Neural progenitor cell (in vitro differentiated cells): ENCODE results near the gene JADE1. TPM values are rescaled to one million over a fixed set of nuclear protein-coding genes. Genes with fewer than 3 reads are reported as not detected.

Source experiments
- DNase-seq: peaks from one replicate; pipeline ENCODE4 v3.0.0-alpha.2; 2016; ENCODE audit warnings: low spot score
- H2AFZ ChIP-seq: fragments of 200-600 bp; sonication (generic); replicated peaks from 2 replicates; pipeline ENCODE4 v1.6.1; 2016; ENCODE audit warnings: antibody characterized with exemption
- H3F3A ChIP-seq: fragments of 200-600 bp; sonication (generic); 2 replicates; pipeline ENCODE4 v1.6.1; 2016; ENCODE audit warnings: antibody characterized with exemption, low read depth
- H3K27ac ChIP-seq: fragments of 200-600 bp; sonication (generic); 2 replicates; pipeline ENCODE4 v1.5.1; 2016; ENCODE audit warnings: mild to moderate bottlenecking
- H3K27me3 ChIP-seq: fragments of 200-600 bp; sonication (generic); 2 replicates; pipeline ENCODE4 v1.6.1; 2016; ENCODE audit warnings: mild to moderate bottlenecking, moderate library complexity
- H3K36me3 ChIP-seq: fragments of 200-600 bp; sonication (generic); 2 replicates; pipeline ENCODE4 v1.5.1; 2016
- H3K4me1 ChIP-seq: fragments of 200-600 bp; sonication (generic); 2 replicates; pipeline ENCODE4 v1.6.1; 2016; ENCODE audit warnings: mixed run types
- H3K4me2 ChIP-seq: fragments of 200-600 bp; sonication (generic); 2 replicates; pipeline ENCODE4 v1.6.1; 2016
- H3K4me3 ChIP-seq: fragments of 200-600 bp; sonication (generic); 2 replicates; pipeline ENCODE4 v1.5.1; 2016
- H3K79me2 ChIP-seq: fragments of 200-600 bp; sonication (generic); 2 replicates; pipeline ENCODE4 v1.6.1; 2016; ENCODE audit warnings: low read depth
- H3K9ac ChIP-seq: fragments of 200-600 bp; sonication (generic); 2 replicates; pipeline ENCODE4 v1.6.1; 2016
- H3K9me3 ChIP-seq: fragments of 200-600 bp; sonication (generic); 2 replicates; pipeline ENCODE4 v1.5.1; 2016; ENCODE audit warnings: low read depth
- H4K20me1 ChIP-seq: fragments of 200-600 bp; sonication (generic); 2 replicates; pipeline ENCODE4 v1.6.1; 2016; ENCODE audit warnings: low read depth
- H3K27ac Mint-ChIP-seq: 3 replicates; pipeline ENCODE4 v1.8.0; 2021; ENCODE audit warnings: mixed read lengths
- H3K27me3 Mint-ChIP-seq: 2 replicates; pipeline ENCODE4 v1.8.0; 2022; ENCODE audit warnings: low read depth, mild to moderate bottlenecking, inconsistent platforms, moderate library complexity, mixed read lengths; ENCODE audit not compliant: insufficient read depth
- H3K36me3 Mint-ChIP-seq: 3 replicates; pipeline ENCODE4 v1.8.0; 2021; ENCODE audit warnings: mixed read lengths
- H3K4me1 Mint-ChIP-seq: 3 replicates; pipeline ENCODE4 v1.8.0; 2021; ENCODE audit warnings: mixed read lengths
- H3K4me3 Mint-ChIP-seq: 3 replicates; pipeline ENCODE4 v1.8.0; 2021; ENCODE audit warnings: mild to moderate bottlenecking, moderate library complexity, mixed read lengths
- H3K9me3 Mint-ChIP-seq: 3 replicates; pipeline ENCODE4 v1.8.0; 2020; ENCODE audit warnings: mixed read lengths
- EZH2 ChIP-seq: fragments of 200-600 bp; sonication (generic); IDR thresholded peaks from 2 replicates; pipeline ENCODE4 v1.6.1; 2017; ENCODE audit warnings: antibody characterized with exemption, mild to moderate bottlenecking, moderate library complexity
- EZH2phosphoT487 ChIP-seq: fragments of 200-600 bp; sonication (generic); IDR thresholded peaks from 2 replicates; pipeline ENCODE4 v1.6.1; 2017; ENCODE audit warnings: antibody characterized with exemption
- total RNA-seq: library from RNA; depleted of rRNA; stranded (reverse); fragments of >200 nt; gene quantifications from 2 replicates; pipeline ENCODE4 v1.2.3, GENCODE V29; 2015; ENCODE audit warnings: low replicate concordance
- TF ChIP-seq, protein P1 (sequence below): fragments of 200-600 bp; sonication (generic); IDR thresholded peaks from 2 replicates; pipeline ENCODE4 v1.5.1; 2017; ENCODE audit warnings: antibody characterized with exemption, mild to moderate bottlenecking

JADE1 gene
- total RNA-seq, 1 donor from 2014 or later, result 55.9 TPM

DNA sequence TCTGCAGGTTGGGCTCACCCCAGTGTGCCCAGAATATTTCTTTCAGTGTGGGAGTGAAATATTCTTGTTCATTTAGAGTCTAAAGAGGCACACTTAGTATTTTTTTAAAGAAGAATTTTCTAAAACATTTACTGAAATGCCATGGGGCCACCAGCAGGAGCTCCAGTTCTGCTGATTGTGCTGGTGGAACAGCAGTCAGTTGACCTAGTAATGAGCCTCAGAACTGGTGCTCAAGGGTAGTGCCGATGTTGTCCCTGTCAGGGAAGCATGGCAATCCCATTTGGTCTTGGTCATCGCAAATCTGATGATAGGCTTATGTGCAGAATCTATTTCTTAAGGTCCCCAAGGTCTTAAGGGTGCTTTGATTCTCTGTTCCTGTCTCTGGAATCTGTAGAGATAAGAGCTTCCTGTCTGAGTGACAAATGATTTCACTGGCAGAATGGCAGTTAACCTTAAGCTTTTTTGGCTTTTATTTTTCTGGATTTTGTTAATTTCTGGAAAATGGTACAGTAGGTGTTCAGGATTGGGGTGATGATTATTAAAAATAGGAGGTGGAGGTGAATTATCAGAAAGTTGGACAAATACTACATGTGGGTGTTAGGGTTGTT is 31.3 kb downstream of the JADE1 start:
- Histone ChIP-seq H3K9me3 (no peaks in the 10 kb centered on the region), H2AFZ (no peak overlapping the region), H3K36me3 (no peaks in the 10 kb centered on the region), H3K4me3 (no peak overlapping the region), H3K27ac (no peak overlapping the region), H3F3A (no peaks in the 10 kb centered on the region), H3K9ac (no peak overlapping the region), H3K4me1 (peaks cover 15% of the 10 kb centered on the region), H4K20me1 (peaks cover 98% of the 10 kb centered on the region), H3K4me2 (no peak overlapping the region), H3K27me3 (no peaks in the 10 kb centered on the region), H3K79me2 (peaks cover 100% of the 10 kb centered on the region)
- Mint-ChIP-seq H3K27me3 (no peaks in the 10 kb centered on the region), H3K36me3 (peaks cover 48% of the 10 kb centered on the region), H3K9me3 (no peaks in the 10 kb centered on the region), H3K4me3 (no peak overlapping the region), H3K27ac (no peak overlapping the region), H3K4me1 (no peaks in the 10 kb centered on the region)
- no peak for DNase-seq
- TF ChIP-seq, protein P1, sequence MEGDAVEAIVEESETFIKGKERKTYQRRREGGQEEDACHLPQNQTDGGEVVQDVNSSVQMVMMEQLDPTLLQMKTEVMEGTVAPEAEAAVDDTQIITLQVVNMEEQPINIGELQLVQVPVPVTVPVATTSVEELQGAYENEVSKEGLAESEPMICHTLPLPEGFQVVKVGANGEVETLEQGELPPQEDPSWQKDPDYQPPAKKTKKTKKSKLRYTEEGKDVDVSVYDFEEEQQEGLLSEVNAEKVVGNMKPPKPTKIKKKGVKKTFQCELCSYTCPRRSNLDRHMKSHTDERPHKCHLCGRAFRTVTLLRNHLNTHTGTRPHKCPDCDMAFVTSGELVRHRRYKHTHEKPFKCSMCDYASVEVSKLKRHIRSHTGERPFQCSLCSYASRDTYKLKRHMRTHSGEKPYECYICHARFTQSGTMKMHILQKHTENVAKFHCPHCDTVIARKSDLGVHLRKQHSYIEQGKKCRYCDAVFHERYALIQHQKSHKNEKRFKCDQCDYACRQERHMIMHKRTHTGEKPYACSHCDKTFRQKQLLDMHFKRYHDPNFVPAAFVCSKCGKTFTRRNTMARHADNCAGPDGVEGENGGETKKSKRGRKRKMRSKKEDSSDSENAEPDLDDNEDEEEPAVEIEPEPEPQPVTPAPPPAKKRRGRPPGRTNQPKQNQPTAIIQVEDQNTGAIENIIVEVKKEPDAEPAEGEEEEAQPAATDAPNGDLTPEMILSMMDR, result no peak
- TF ChIP-seq EZH2 (no peak), EZH2phosphoT487 (no peak)

DNA sequence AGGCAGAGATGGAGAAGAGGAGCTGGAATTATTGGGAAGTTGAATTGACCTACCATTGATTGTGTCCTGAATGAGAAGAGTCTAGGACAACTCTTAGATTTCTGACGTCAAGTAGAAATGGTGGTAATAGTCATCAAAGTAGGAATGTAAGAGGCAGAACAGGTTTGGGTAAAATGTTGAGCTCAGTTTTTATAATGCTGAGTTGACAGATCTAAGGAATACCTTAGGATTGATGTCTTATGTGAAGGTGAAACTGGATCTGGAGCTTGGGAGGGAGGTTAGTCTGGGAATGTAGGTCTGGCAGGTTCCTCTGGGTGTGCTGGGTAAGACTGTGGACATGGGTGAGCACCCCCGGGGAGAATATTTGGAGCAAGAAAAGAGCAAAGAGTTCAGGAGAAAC is 31.9 kb downstream of the JADE1 start:
- Histone ChIP-seq H3K79me2 (peaks cover 100% of the 10 kb centered on the region), H2AFZ (no peak overlapping the region), H3K4me2 (no peak overlapping the region), H3K27ac (no peak overlapping the region), H3K9ac (no peak overlapping the region), H3K36me3 (no peaks in the 10 kb centered on the region), H4K20me1 (peaks cover 99% of the 10 kb centered on the region), H3F3A (no peaks in the 10 kb centered on the region), H3K27me3 (no peaks in the 10 kb centered on the region), H3K9me3 (no peaks in the 10 kb centered on the region), H3K4me3 (no peak overlapping the region), H3K4me1 (peaks cover 15% of the 10 kb centered on the region)
- peaks cover 52% of the 10 kb centered on the region for H3K36me3 Mint-ChIP-seq
- H3K27ac Mint-ChIP-seq, result no peak overlapping the region
- H3K9me3 Mint-ChIP-seq, result no peaks in the 10 kb centered on the region
- TF ChIP-seq EZH2phosphoT487 (no peak), EZH2 (no peak)
- TF ChIP-seq, protein P1, result no peak
- H3K4me1 Mint-ChIP-seq, result no peaks in the 10 kb centered on the region
- H3K4me3 Mint-ChIP-seq, result no peak overlapping the region
- H3K27me3 Mint-ChIP-seq, result no peaks in the 10 kb centered on the region
- no peak for DNase-seq

DNA sequence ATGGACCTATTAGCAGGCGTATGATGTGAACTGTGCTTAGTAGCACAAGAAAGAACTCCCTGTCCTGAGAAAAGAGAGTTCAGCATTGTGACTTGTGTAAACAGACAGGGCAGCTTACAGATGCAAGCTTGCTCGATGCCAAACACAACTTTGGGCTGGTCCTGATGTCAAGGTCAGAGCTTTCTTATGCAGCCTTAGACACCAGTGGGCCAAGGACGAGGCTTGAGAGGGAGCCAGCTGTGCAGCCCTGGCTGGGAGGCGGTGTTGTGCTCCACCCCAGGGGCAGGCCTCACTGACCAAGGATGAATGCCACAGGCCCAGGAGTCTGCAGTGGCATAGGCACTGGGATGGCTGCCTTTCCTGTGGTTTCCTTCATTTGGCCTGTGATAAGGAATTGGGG is 35.4 kb downstream of the JADE1 start:
- Histone ChIP-seq H4K20me1 (peaks cover 89% of the 10 kb centered on the region), H2AFZ (no peak overlapping the region), H3K79me2 (peaks cover 96% of the 10 kb centered on the region)

More for the DNA sequence above, 35.4 kb downstream of the JADE1 start:
- peaks cover 67% of the 10 kb centered on the region for H3K36me3 Mint-ChIP-seq
- TF ChIP-seq EZH2phosphoT487, result no peak
- TF ChIP-seq EZH2, result no peak
- TF ChIP-seq, protein P1, result no peak
- H3K27ac ChIP-seq, result no peak overlapping the region
- H3K36me3 ChIP-seq, result no peaks in the 10 kb centered on the region
- no peak overlapping the region for H3K4me2 ChIP-seq
- no peak overlapping the region for H3K9ac ChIP-seq
- H3K9me3 Mint-ChIP-seq, result no peaks in the 10 kb centered on the region
- H3F3A ChIP-seq, result no peaks in the 10 kb centered on the region
- no peaks in the 10 kb centered on the region for H3K9me3 ChIP-seq
- no peaks in the 10 kb centered on the region for H3K27me3 Mint-ChIP-seq
- H3K4me3 Mint-ChIP-seq, result no peak overlapping the region
- H3K27ac Mint-ChIP-seq, result no peak overlapping the region
- peaks cover 9% of the 10 kb centered on the region for H3K4me1 Mint-ChIP-seq
- H3K4me3 ChIP-seq, result no peak overlapping the region
- no peaks in the 10 kb centered on the region for H3K27me3 ChIP-seq
- peaks cover 1% of the 10 kb centered on the region for H3K4me1 ChIP-seq
- no peak for DNase-seq
